Left lung (tissue), 10 donors: ENCODE data around the gene ARHGAP27. TPM values are rescaled to one million over a fixed set of nuclear protein-coding genes. Genes with fewer than 3 reads are reported as not detected.
"Not testable (repeated sequence)": the region's sequence is repeated elsewhere in the genome, so short reads cannot be mapped to it uniquely, and the experiment has no call there.

Experiments used
- ATAC-seq: fragments of 200-7000 bp; cut with Tn5 transposase; one replicate; pipeline ENCODE4 v1.9.1; 2020; ENCODE audit warnings: moderate library complexity
- DNase-seq, 4 donors: peaks; one replicate each; pipeline ENCODE4 v3.0.0-alpha.2; 2013 to 2020
- H3K27ac ChIP-seq, 2 donors: fragments of 200-600 bp; sonication (generic) in 1 of 2; one replicate each; pipeline versions ENCODE4 v1.5.0 to v1.8.0; 2020 to 2021
- H3K27me3 ChIP-seq, 2 donors: fragments of 200-600 bp; sonication (generic) in 1 of 2; one replicate each; pipeline versions ENCODE4 v1.5.0 to v1.8.0; 2020 to 2021
- H3K36me3 ChIP-seq, 2 donors: fragments of 200-600 bp; sonication (generic) in 1 of 2; one replicate each; pipeline versions ENCODE4 v1.5.0 to v1.8.0; 2020 to 2021
- H3K4me1 ChIP-seq, 2 donors: fragments of 200-600 bp; one replicate each; pipeline ENCODE4 v1.8.0; 2021
- H3K4me3 ChIP-seq, 2 donors: fragments of 200-600 bp; sonication (generic) in 1 of 2; one replicate each; pipeline versions ENCODE4 v1.5.0 to v1.8.0; 2020 to 2021; ENCODE audit warnings: mild to moderate bottlenecking in 1 of 2
- H3K9me3 ChIP-seq, 2 donors: fragments of 200-600 bp; sonication (generic) in 1 of 2; one replicate each; pipeline versions ENCODE4 v1.5.0 to v1.8.0; 2020 to 2021
- CTCF ChIP-seq, 2 donors: fragments of 200-600 bp; sonication (generic) in 1 of 2; IDR thresholded peaks; one replicate each; pipeline versions ENCODE4 v1.5.0 to v1.8.0; 2021; ENCODE audit warnings: antibody characterized with exemption in 2 of 2
- intact Hi-C, 2 donors: fragments of 100-400 bp; cut with DNase I; formaldehyde crosslinking; loops; one replicate each; pipeline versions ENCODE4 v1.11.2 to v1.14.2; 2022
- polyA plus RNA-seq, 6 donors: library from polyadenylated mRNA; unstranded; fragments of 120-200 nt; gene quantifications; one replicate each; pipeline ENCODE4 v1.2.1, GENCODE V29; 2013; ENCODE audit not compliant: insufficient read length in 6 of 6
- total RNA-seq, 2 donors: library from RNA; stranded (reverse); fragmentation: NEBNext Ultra II Directional; extraction: Animal tissue kit (Norgen Biotek cat#: 25700); gene quantifications; one replicate each; pipeline ENCODE4 v1.2.1, GENCODE V29; 2021
- donor health status: DM: no; HTN: yes; CAD: no.
- donor health status: DM: no; HTN: no; CAD: no.

ARHGAP27 gene
- total and polyA plus RNA-seq, 8 donors = 22.3 to 80.6 (median 29.2) TPM

DNA sequence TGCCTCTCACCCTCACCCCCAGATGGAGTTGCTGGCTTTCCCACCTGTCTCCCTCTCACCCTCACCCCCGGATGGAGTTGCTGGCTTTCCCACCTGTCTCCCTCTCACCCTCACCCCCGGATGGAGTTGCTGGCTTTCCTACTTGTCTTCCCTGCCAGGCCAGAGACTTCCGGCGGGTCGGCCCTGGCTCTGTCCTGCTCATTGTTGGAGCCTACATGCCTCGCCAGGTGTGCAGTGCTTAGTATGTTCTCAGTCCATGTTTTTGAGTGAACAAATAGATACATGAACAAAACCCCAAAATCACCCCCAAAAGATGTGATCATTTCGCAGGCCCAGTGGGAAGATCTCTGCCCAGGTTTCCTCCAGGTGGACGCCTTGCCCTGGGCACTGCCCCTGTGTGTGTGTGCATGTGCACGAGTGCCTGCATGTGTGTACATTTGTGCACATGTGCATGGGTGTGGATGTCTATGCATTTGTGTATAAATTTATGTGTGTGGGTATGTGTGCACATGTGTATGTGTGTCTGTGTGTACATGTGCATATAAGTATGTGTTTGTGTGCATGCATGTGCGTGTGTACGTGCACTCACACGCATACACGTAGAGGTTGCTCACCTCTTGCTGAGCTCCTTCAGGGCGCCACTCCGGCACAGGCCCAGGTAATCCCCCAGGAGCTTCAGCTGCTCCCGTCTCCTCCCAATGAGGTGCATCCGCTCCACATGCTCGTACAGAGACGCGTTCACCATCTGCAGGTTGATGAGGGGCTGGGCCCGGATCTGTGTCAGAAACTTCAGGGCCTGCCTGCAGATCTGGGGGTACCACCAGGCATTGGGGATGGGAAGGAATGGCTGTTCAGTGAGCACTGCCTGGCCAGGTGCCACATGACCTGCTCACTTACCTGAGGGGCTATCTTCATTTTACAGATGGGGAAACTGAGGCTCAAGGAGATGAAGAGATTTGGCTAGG lies 12.5 kb upstream of the ARHGAP27 start:
- peaks cover 0 to 53% of the 10 kb centered on the region in 2 donors for H3K36me3 ChIP-seq
- DNase-seq, H3K9me3 ChIP-seq, H3K4me3 ChIP-seq, H3K27me3 ChIP-seq, H3K27ac ChIP-seq, intact Hi-C loops, ATAC-seq: not testable (repeated sequence)
- peaks cover 0 to 37% of the 10 kb centered on the region in 2 donors for H3K4me1 ChIP-seq

DNA sequence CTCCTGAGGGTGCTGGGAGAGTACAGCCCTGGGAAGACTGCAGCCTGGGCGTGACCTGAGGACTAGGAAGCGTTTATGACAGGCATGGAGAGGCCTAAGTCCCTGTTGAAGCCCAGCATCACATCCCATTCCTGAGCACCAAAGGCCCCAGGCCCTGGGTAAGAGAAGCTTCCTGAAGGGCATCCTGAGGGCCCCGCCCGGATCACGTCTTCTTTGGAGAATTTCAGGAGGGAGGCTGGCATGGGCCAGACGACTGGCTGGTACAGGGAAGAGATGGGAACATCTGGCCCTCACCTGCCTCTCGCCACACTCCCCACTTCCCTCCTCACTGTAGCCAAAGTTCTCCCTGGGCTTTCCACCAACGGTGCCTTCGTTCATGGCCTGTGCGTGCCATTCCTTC lies 11.6 kb upstream of the ARHGAP27 start:
- intact Hi-C loops, H3K27ac ChIP-seq, H3K9me3 ChIP-seq, H3K4me3 ChIP-seq, H3K27me3 ChIP-seq, ATAC-seq: not testable (repeated sequence)
- peaks cover 0 to 60% of the 10 kb centered on the region in 2 donors for H3K36me3 ChIP-seq
- DNase-seq = peak in 1 of 4 donors; percentile 2
- H3K4me1 ChIP-seq = peaks cover 0 to 42% of the 10 kb centered on the region in 2 donors

DNA sequence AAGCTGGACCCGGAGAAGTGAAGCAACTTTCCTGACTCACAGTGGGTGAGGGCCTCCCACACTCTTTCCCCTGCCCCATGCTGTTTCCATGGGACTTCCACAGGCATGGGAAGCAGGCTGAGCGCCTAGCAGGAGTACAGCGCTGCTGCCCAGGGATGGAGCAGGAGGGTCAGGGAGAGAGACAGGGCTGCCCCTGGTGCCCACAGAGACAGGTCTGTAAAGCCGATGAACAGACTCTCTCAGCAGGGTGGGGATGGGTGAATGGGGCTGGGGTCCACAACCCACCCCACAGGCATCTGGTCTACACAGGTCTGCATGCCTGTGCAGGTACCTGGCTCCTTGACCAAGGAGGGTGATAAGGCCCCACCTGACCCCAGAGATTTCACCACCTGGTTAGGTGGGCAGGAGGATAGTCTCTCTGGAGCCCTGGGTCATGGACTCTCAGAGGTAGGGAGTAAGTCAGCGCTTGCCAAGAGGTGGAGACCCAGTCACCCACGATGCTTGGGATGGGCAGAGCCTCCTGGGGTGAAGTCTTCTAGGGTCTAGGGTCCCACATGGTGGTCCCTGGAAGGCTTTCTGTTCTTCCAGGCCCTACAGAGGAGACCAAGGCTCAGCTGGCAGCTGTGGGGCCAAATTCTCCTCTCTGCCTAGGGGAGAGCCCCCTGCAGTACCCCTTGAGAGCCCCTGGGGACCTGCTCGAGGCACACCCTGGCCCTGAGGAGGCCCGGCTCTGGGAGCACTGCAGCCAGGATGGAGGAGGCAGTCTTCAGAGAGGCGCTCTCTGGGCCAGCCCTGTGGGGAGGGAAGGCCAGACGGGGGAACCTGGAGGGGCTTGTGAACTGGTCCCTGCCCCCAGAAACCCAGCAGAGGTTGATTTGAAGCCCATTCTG lies 10.9 kb upstream of the ARHGAP27 start:
- H3K27ac ChIP-seq, intact Hi-C loops, H3K4me3 ChIP-seq, H3K27me3 ChIP-seq, ATAC-seq, H3K9me3 ChIP-seq: not testable (repeated sequence)
- peaks cover 0 to 67% of the 10 kb centered on the region in 2 donors for H3K36me3 ChIP-seq
- H3K4me1 ChIP-seq = peaks cover 0 to 42% of the 10 kb centered on the region in 2 donors
- DNase-seq = peak in 1 of 4 donors; percentile 15

- H3K4me1 ChIP-seq = peaks cover 0 to 24% of the 10 kb centered on the region in 2 donors
- H3K4me3 ChIP-seq = no peak overlapping the region
- no peaks in the 10 kb centered on the region for H3K9me3 ChIP-seq
- H3K36me3 ChIP-seq = peaks cover 0 to 75% of the 10 kb centered on the region in 2 donors
- intact Hi-C loops = no loop called here
- no peaks in the 10 kb centered on the region for H3K27me3 ChIP-seq
- TF ChIP-seq CTCF (IDR thresholded peaks at IDR 0.05) = no peak
- H3K27ac ChIP-seq = no peak overlapping the region
- ATAC-seq = no peak
- DNase-seq = peak in 2 of 4 donors; percentile 24 to 36
Measured at GRCh38 chr17:45441526-45442310, 9.0 kb upstream of the ARHGAP27 start.

GRCh38 chr17:45440839-45441515 lies 8.3 kb upstream of the ARHGAP27 start:
- peaks cover 0 to 82% of the 10 kb centered on the region in 2 donors for H3K36me3 ChIP-seq
- peak in 1 of 4 donors; percentile 36 for DNase-seq

GRCh38 chr17:45440161-45440778 lies 7.6 kb upstream of the ARHGAP27 start:
- DNase-seq (no peak), ATAC-seq (peak; percentile 45)
- peaks cover 0 to 86% of the 10 kb centered on the region in 2 donors for H3K36me3 ChIP-seq
- H3K4me1 ChIP-seq = peaks cover 0 to 16% of the 10 kb centered on the region in 2 donors
- no peak overlapping the region for H3K4me3 ChIP-seq
- no peaks in the 10 kb centered on the region for H3K27me3 ChIP-seq
- no peaks in the 10 kb centered on the region for H3K9me3 ChIP-seq
- no peak for TF ChIP-seq CTCF (IDR thresholded peaks at IDR 0.05)
- intact Hi-C loops = no loop called here
- no peak overlapping the region for H3K27ac ChIP-seq

More at GRCh38 chr17:45440839-45441515, 8.3 kb upstream of the ARHGAP27 start:
- ATAC-seq, H3K27ac ChIP-seq, H3K9me3 ChIP-seq, H3K27me3 ChIP-seq, intact Hi-C loops, H3K4me3 ChIP-seq: not testable (repeated sequence)
- peaks cover 0 to 18% of the 10 kb centered on the region in 2 donors for H3K4me1 ChIP-seq
